ENCODE results near the gene CWH43.
"Not testable (repeated sequence)": the region's sequence is repeated elsewhere in the genome, so short reads cannot be mapped to it uniquely, and the experiment has no call there.

CWH43 gene

GRCh38 chr4:49096627-49097026, 110.6 kb downstream of the CWH43 start:
- DNase-seq; H3F3A ChIP-seq (ENCODE audit: insufficient read depth, low read length); H3K9me2 ChIP-seq (replicated peaks; ENCODE audit: insufficient read depth, low read length); H3K36me3 ChIP-seq (replicated peaks; ENCODE audit: insufficient read depth, low read length); H3K27me3 ChIP-seq (replicated peaks; ENCODE audit: insufficient read depth, low read length); H2AFZ ChIP-seq (ENCODE audit: low read length); H3K4me3 ChIP-seq (ENCODE audit: low read length); H4K20me1 ChIP-seq (ENCODE audit: insufficient read depth, low read length); H3K4me2 ChIP-seq (ENCODE audit: low read depth, low read length); H3K4me1 ChIP-seq (ENCODE audit: low read length); H3K79me2 ChIP-seq (ENCODE audit: low read length); H3K9ac ChIP-seq (ENCODE audit: low read length); H3K9me3 ChIP-seq (replicated peaks; ENCODE audit: insufficient read depth, low read length); H3K27ac ChIP-seq (ENCODE audit: low read length): not testable (repeated sequence)

GRCh38 chr4:49097071-49097470, 111.0 kb downstream of the CWH43 start:
- not testable (repeated sequence) for H4K20me1 ChIP-seq (ENCODE audit: insufficient read depth, low read length); H3K9me3 ChIP-seq (replicated peaks; ENCODE audit: insufficient read depth, low read length); H3K79me2 ChIP-seq (ENCODE audit: low read length); H3K4me3 ChIP-seq (ENCODE audit: low read length); H3K27ac ChIP-seq (ENCODE audit: low read length); H2AFZ ChIP-seq (ENCODE audit: low read length); DNase-seq; H3F3A ChIP-seq (ENCODE audit: insufficient read depth, low read length); H3K27me3 ChIP-seq (replicated peaks; ENCODE audit: insufficient read depth, low read length); H3K4me1 ChIP-seq (ENCODE audit: low read length); H3K9me2 ChIP-seq (replicated peaks; ENCODE audit: insufficient read depth, low read length); H3K36me3 ChIP-seq (replicated peaks; ENCODE audit: insufficient read depth, low read length); H3K9ac ChIP-seq (ENCODE audit: low read length); H3K4me2 ChIP-seq (ENCODE audit: low read depth, low read length)

- not testable (repeated sequence) for H3K79me2 ChIP-seq (ENCODE audit: low read length)
Measured at GRCh38 chr4:49097505-49097904, 111.4 kb downstream of the CWH43 start.

GRCh38 chr4:49098034-49098759, 112.1 kb downstream of the CWH43 start:
- not testable (repeated sequence) for H3F3A ChIP-seq (ENCODE audit: insufficient read depth, low read length); H3K4me1 ChIP-seq (ENCODE audit: low read length); H3K9me3 ChIP-seq (replicated peaks; ENCODE audit: insufficient read depth, low read length); H3K4me2 ChIP-seq (ENCODE audit: low read depth, low read length); H3K4me3 ChIP-seq (ENCODE audit: low read length); H3K27ac ChIP-seq (ENCODE audit: low read length); H2AFZ ChIP-seq (ENCODE audit: low read length); H3K36me3 ChIP-seq (replicated peaks; ENCODE audit: insufficient read depth, low read length); DNase-seq; H3K9ac ChIP-seq (ENCODE audit: low read length); H3K27me3 ChIP-seq (replicated peaks; ENCODE audit: insufficient read depth, low read length); H3K79me2 ChIP-seq (ENCODE audit: low read length); H4K20me1 ChIP-seq (ENCODE audit: insufficient read depth, low read length); H3K9me2 ChIP-seq (replicated peaks; ENCODE audit: insufficient read depth, low read length)

More at GRCh38 chr4:49097505-49097904, 111.4 kb downstream of the CWH43 start:
- not testable (repeated sequence) for H4K20me1 ChIP-seq (ENCODE audit: insufficient read depth, low read length); H3K27ac ChIP-seq (ENCODE audit: low read length); DNase-seq; H3K4me3 ChIP-seq (ENCODE audit: low read length); H3K36me3 ChIP-seq (replicated peaks; ENCODE audit: insufficient read depth, low read length); H3K4me1 ChIP-seq (ENCODE audit: low read length); H3K9me3 ChIP-seq (replicated peaks; ENCODE audit: insufficient read depth, low read length); H3K9me2 ChIP-seq (replicated peaks; ENCODE audit: insufficient read depth, low read length); H3K9ac ChIP-seq (ENCODE audit: low read length); H3F3A ChIP-seq (ENCODE audit: insufficient read depth, low read length); H3K27me3 ChIP-seq (replicated peaks; ENCODE audit: insufficient read depth, low read length); H3K4me2 ChIP-seq (ENCODE audit: low read depth, low read length); H2AFZ ChIP-seq (ENCODE audit: low read length)

GRCh38 chr4:49099831-49100444, 113.9 kb downstream of the CWH43 start:
- not testable (repeated sequence) for H3K4me3 ChIP-seq (ENCODE audit: low read length); H3K79me2 ChIP-seq (ENCODE audit: low read length); H3K4me2 ChIP-seq (ENCODE audit: low read depth, low read length); H2AFZ ChIP-seq (ENCODE audit: low read length); H3K4me1 ChIP-seq (ENCODE audit: low read length); H3K9me3 ChIP-seq (replicated peaks; ENCODE audit: insufficient read depth, low read length); H3K36me3 ChIP-seq (replicated peaks; ENCODE audit: insufficient read depth, low read length); H3K27me3 ChIP-seq (replicated peaks; ENCODE audit: insufficient read depth, low read length); H3K9ac ChIP-seq (ENCODE audit: low read length); H3K27ac ChIP-seq (ENCODE audit: low read length); H4K20me1 ChIP-seq (ENCODE audit: insufficient read depth, low read length); DNase-seq; H3K9me2 ChIP-seq (replicated peaks; ENCODE audit: insufficient read depth, low read length); H3F3A ChIP-seq (ENCODE audit: insufficient read depth, low read length)

GRCh38 chr4:49102344-49102898, 116.3 kb downstream of the CWH43 start:
- H3K4me2 ChIP-seq (ENCODE audit: low read depth, low read length); H3K4me1 ChIP-seq (ENCODE audit: low read length); H3K4me3 ChIP-seq (ENCODE audit: low read length); H3K27ac ChIP-seq (ENCODE audit: low read length); H2AFZ ChIP-seq (ENCODE audit: low read length); H3K9me3 ChIP-seq (replicated peaks; ENCODE audit: insufficient read depth, low read length); H3K79me2 ChIP-seq (ENCODE audit: low read length); H3K27me3 ChIP-seq (replicated peaks; ENCODE audit: insufficient read depth, low read length); H3K9me2 ChIP-seq (replicated peaks; ENCODE audit: insufficient read depth, low read length); H3F3A ChIP-seq (ENCODE audit: insufficient read depth, low read length); H3K36me3 ChIP-seq (replicated peaks; ENCODE audit: insufficient read depth, low read length); DNase-seq; H4K20me1 ChIP-seq (ENCODE audit: insufficient read depth, low read length); H3K9ac ChIP-seq (ENCODE audit: low read length): not testable (repeated sequence)

- H3K9me2 ChIP-seq (replicated peaks; ENCODE audit: insufficient read depth, low read length); H3F3A ChIP-seq (ENCODE audit: insufficient read depth, low read length): not testable (repeated sequence)
Measured at GRCh38 chr4:49103436-49104136, 117.5 kb downstream of the CWH43 start.

More at GRCh38 chr4:49103436-49104136, 117.5 kb downstream of the CWH43 start:
- not testable (repeated sequence) for H3K9ac ChIP-seq (ENCODE audit: low read length); H3K4me1 ChIP-seq (ENCODE audit: low read length); H2AFZ ChIP-seq (ENCODE audit: low read length); H3K27me3 ChIP-seq (replicated peaks; ENCODE audit: insufficient read depth, low read length); H3K4me3 ChIP-seq (ENCODE audit: low read length); H3K79me2 ChIP-seq (ENCODE audit: low read length); DNase-seq; H3K27ac ChIP-seq (ENCODE audit: low read length); H3K4me2 ChIP-seq (ENCODE audit: low read depth, low read length); H3K36me3 ChIP-seq (replicated peaks; ENCODE audit: insufficient read depth, low read length); H4K20me1 ChIP-seq (ENCODE audit: insufficient read depth, low read length); H3K9me3 ChIP-seq (replicated peaks; ENCODE audit: insufficient read depth, low read length)

Measured in MM.1S (cell line).